Nephron progenitor cell (in vitro differentiated cells): Measurements from ENCODE around the gene DHX58.
A peak's percentile ranks its signal among the peaks of the same experiment; 100 is the strongest.

Source experiments
- DNase-seq: peaks from one replicate; pipeline ENCODE4 v3.0.0; 2021
- H3K27ac Mint-ChIP-seq: 2 replicates; pipeline ENCODE4 v1.8.0; 2021; ENCODE audit warnings: mild to moderate bottlenecking, moderate library complexity, mixed read lengths
- H3K27me3 Mint-ChIP-seq: 2 replicates; pipeline ENCODE4 v1.8.0; 2021; ENCODE audit warnings: mild to moderate bottlenecking, low read depth, mixed read lengths; ENCODE audit not compliant: poor library complexity
- H3K36me3 Mint-ChIP-seq: 2 replicates; pipeline ENCODE4 v1.8.0; 2021; ENCODE audit warnings: low read depth, mixed read lengths
- H3K4me1 Mint-ChIP-seq: 2 replicates; pipeline ENCODE4 v1.8.0; 2021; ENCODE audit warnings: mixed read lengths
- H3K4me3 Mint-ChIP-seq: 2 replicates; pipeline ENCODE4 v1.8.0; 2021; ENCODE audit warnings: mild to moderate bottlenecking, moderate library complexity, mixed read lengths
- H3K9me3 Mint-ChIP-seq: 2 replicates; pipeline ENCODE4 v1.8.0; 2021; ENCODE audit warnings: mild to moderate bottlenecking, moderate library complexity, mixed read lengths
- CTCF ChIP-seq: fragments of 200-600 bp; sonication (generic); IDR thresholded peaks from 2 replicates; pipeline ENCODE4 v1.5.0; 2021; ENCODE audit warnings: antibody characterized with exemption

The DHX58 gene

GRCh38 chr17:42087736-42088705 lies 24.5 kb downstream of the DHX58 start:
- peaks cover 5% of the 10 kb centered on the region for H3K27me3 Mint-ChIP-seq
- no peaks in the 10 kb centered on the region for H3K36me3 Mint-ChIP-seq
- DNase-seq = no peak
- no peak overlapping the region for H3K4me3 Mint-ChIP-seq
- H3K9me3 Mint-ChIP-seq = no peaks in the 10 kb centered on the region
- H3K27ac Mint-ChIP-seq = peak overlapping the region; percentile 14
- peaks cover 55% of the 10 kb centered on the region for H3K4me1 Mint-ChIP-seq
- TF ChIP-seq CTCF = no peak

- no peak for TF ChIP-seq CTCF
- H3K9me3 Mint-ChIP-seq = no peaks in the 10 kb centered on the region
- H3K36me3 Mint-ChIP-seq = no peaks in the 10 kb centered on the region
- H3K27ac Mint-ChIP-seq = peak overlapping the region; percentile 14
- DNase-seq = no peak
- H3K4me3 Mint-ChIP-seq = no peak overlapping the region
- H3K4me1 Mint-ChIP-seq = peaks cover 48% of the 10 kb centered on the region
- H3K27me3 Mint-ChIP-seq = peaks cover 5% of the 10 kb centered on the region
Measured at GRCh38 chr17:42087042-42087701, 25.3 kb downstream of the DHX58 start.

- Mint-ChIP-seq H3K27ac (no peak overlapping the region), H3K27me3 (peaks cover 3% of the 10 kb centered on the region), H3K9me3 (no peaks in the 10 kb centered on the region), H3K4me1 (peaks cover 15% of the 10 kb centered on the region), H3K36me3 (no peaks in the 10 kb centered on the region), H3K4me3 (no peak overlapping the region)
- TF ChIP-seq CTCF = no peak
- no peak for DNase-seq
Measured at GRCh38 chr17:42081516-42082129, 30.9 kb downstream of the DHX58 start.

- no peaks in the 10 kb centered on the region for H3K36me3 Mint-ChIP-seq
- no peaks in the 10 kb centered on the region for H3K9me3 Mint-ChIP-seq
- H3K27me3 Mint-ChIP-seq = peaks cover 14% of the 10 kb centered on the region
- no peak for DNase-seq
- no peak overlapping the region for H3K4me3 Mint-ChIP-seq
- TF ChIP-seq CTCF = no peak
- H3K27ac Mint-ChIP-seq = no peak overlapping the region
- H3K4me1 Mint-ChIP-seq = peaks cover 21% of the 10 kb centered on the region
Measured at GRCh38 chr17:42079541-42079940, 33.0 kb downstream of the DHX58 start.

GRCh38 chr17:42078396-42079043 lies 34.0 kb downstream of the DHX58 start:
- Mint-ChIP-seq H3K27me3 (peaks cover 21% of the 10 kb centered on the region), H3K4me3 (no peak overlapping the region), H3K27ac (peak overlapping the region; percentile 82), H3K36me3 (no peaks in the 10 kb centered on the region), H3K9me3 (no peaks in the 10 kb centered on the region), H3K4me1 (peaks cover 21% of the 10 kb centered on the region)
- DNase-seq = no peak
- TF ChIP-seq CTCF = no peak
